CD4-positive, alpha-beta T cell treated with Interleukin-6 at 100 ng/mL for 8 hours (primary cell): ENCODE data around the gene GINS2.

Source experiments
- DNase-seq: peaks from one replicate; pipeline ENCODE4 v3.0.0-alpha.2; 2020; ENCODE audit warnings: mixed read lengths, low spot score

GINS2 gene

DNA sequence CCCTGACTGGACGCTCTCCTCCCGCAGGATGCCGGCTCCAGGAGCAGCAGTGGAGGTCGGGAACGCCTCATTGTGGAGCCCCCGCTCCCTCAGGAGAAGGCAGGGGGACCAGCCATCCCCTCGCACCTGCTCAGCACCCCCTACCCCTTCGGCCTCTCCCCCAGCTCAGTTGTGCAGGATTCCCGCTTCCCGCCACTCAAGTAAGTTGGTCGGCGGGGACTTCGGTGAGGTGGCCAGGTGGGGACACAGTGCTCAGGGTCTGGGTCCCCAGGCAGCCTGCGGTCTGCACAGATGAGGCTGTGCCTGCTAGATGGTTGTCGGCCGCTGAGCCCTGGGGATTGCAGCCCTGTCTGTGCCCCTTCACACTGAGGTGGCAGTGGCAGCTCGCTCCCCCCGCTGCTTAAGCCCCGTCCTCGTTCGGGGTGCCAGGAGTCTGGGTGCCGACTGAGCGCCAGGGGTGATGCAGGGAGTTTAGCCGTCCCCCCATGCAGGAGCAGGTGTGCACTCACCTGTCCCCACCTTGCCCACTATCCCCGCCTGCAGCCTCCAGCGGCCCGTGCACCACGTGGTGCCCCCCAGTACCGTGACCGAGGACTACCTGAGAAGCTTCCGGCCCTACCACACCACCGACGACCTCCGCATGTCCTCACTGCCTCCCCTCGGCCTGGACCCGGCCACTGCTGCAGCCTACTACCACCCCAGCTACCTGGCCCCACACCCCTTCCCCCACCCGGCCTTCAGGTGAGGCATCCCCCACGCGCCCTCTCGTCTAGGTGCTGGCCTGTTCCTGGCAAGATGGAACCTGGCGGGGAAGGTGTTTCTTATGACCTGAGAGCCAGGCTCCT is 34.3 kb downstream of the GINS2 start:
- no peak for DNase-seq

GRCh38 chr16:85653290-85653891 is 35.4 kb downstream of the GINS2 start:
- no peak for DNase-seq

- DNase-seq: no peak
Observed at GRCh38 chr16:85652431-85653221, 36.1 kb downstream of the GINS2 start.

- no peak for DNase-seq
Observed at GRCh38 chr16:85651629-85652430, 36.9 kb downstream of the GINS2 start.

DNA sequence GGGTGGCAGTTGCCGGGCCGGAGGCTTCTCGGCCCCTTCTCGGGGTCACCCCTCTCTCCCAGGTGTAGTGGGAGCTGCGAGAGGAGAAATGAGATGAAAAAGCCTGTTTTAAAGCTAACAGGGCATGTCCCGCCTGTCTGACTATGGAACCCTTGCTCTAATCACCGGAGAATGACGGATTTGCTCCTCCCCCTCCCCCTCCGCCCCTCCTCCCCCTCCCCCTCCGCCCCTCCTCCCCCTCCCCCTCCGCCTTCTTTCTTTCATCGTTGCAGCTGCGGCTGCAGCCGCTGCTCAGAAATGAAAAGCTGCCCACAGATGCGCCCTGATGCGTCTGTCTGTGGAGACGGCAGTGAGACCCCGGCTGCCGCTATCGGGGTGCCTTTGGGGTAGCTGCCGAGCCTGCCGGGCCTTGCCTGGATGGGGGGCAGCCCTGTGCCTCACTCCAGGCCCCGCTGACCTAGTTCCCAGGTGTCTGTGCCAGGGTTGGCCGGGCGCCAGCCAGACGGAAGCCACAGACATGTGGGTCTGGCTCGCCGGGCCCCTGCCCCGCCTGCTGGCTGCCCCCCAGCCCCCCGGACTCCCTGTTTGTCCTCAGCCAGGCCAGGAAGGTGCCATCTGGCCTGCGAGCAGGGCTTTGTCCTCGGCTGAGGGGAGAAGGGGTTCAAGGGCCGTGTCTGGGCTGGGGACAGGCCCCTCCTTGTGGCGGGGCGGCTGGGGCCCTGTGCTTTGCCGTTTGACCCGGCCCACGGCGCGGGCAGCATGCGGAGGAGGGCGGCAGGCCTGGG is 37.7 kb downstream of the GINS2 start:
- no peak for DNase-seq

- no peak for DNase-seq
Observed at GRCh38 chr16:85650135-85650843, 38.5 kb downstream of the GINS2 start.

GRCh38 chr16:85649411-85650134 is 39.2 kb downstream of the GINS2 start:
- DNase-seq: no peak

GRCh38 chr16:85648805-85649204 is 39.9 kb downstream of the GINS2 start:
- DNase-seq: no peak

GRCh38 chr16:85648070-85648714 is 40.6 kb downstream of the GINS2 start:
- DNase-seq: no peak

- no peak for DNase-seq
Observed at GRCh38 chr16:85646976-85647375, 41.8 kb downstream of the GINS2 start.

GRCh38 chr16:85646358-85646907 is 42.3 kb downstream of the GINS2 start:
- DNase-seq: no peak

GRCh38 chr16:85645021-85645589 is 43.6 kb downstream of the GINS2 start:
- DNase-seq: no peak

DNA sequence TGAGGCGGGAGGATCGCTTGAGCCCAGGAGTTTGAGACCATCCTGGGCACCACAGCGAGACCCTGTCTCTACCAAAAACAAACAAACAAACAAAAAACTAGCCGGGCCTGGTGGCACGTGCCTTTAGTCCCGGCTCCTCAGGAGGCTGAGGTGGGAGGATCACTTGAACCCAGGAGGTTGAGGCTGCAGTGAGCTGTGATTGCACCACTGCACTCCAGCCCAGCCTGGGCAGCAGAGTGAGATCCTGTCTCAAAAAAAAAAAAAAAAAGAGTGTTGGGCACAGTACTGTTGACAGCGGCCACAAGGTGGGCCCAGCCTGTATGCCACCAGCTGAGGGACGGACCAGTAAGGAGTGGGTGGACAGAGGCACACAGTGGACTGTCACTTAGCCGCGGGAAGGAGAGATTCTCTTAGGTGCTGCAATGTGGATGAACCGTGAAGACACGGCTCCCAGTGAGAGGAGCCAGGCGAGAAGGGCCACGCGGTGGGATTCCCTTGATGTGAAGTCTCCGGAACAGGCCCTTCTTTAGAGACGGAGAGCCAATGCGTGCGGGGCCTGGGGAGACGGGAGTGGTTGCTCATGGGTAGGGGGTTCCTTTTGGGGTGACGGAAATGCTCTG is 44.6 kb downstream of the GINS2 start:
- no peak for DNase-seq

GRCh38 chr16:85643631-85644030 is 45.1 kb downstream of the GINS2 start:
- no peak for DNase-seq

DNA sequence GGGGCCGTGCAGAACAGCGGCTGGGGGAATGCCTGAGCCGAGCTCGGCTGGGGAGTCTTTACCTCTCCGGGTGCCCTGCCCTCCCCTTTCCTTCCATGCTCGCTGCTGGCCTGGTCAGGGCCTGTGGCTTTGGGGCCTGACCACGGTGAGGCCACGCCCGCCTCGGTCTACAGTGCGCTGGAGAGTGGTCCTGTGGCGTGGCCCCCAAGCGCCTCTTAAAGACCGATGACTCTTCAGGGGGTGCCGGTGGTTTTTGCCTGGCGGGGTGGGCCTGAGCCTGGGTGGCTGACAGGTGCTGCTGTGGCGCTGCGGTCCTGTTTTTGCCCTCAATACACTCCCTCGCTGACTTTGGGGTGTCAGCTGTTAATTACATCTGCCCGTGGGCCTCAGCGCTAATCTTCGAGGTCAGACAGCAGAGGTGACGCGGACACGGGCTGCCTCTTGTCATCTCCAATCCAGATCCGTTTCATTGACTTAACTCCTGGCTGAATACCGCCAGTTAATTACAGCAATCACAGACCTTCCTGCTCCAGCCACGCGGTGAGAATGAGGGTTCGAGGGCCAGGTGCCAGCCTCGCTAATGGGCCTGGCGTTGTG is 45.9 kb downstream of the GINS2 start:
- no peak for DNase-seq

- DNase-seq: no peak
Observed at GRCh38 chr16:85641776-85642176, 47.0 kb downstream of the GINS2 start.

- no peak for DNase-seq
Observed at GRCh38 chr16:85641305-85641704, 47.4 kb downstream of the GINS2 start.

DNA sequence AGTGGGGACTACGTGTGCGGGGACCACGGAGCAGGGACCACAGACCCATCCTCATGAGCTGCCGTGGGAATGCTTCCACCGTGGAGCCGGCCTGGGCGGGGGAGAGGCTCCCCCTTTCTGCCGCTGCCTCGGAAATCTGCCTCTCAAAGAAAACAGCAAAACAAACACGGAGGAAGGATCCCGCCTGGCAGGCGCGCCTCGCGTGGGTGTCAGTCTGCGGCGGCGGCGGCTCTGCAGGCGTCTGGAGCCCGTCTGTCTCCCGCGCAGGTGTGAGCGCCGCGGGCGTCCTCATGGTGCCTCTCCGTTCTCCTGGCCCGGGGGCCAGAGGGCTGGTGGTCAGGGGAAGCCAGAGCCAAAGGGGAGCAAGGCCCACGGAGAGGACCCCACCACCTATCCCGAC is 48.2 kb downstream of the GINS2 start:
- DNase-seq: no peak
